ENCODE measurements around the gene PLIN3. TPM values are rescaled to one million over a fixed set of nuclear protein-coding genes. Genes with fewer than 3 reads are reported as not detected.

PLIN3 gene
- total RNA-seq, result 109 and 127 TPM in 2 replicates

GRCh38 chr19:4867534-4868285, at the start of gene PLIN3:
Gene PLIN3, minus strand, starts transcription at chr19:4867667. Its CDS starts 6,273 bp downstream, at chr19:4861394.

GRCh38 chr19:4909156-4909896, 41.9 kb upstream of the PLIN3 start, which contains the start of gene UHRF1:
Gene UHRF1, plus strand, starts transcription at chr19:4909501. Its CDS starts 1,385 bp downstream, at chr19:4910886.

GRCh38 chr19:4902796-4903195, 35.3 kb upstream of the PLIN3 start, which contains the start of gene ARRDC5:
Gene ARRDC5, minus strand, starts transcription at chr19:4902896. Its CDS starts 71 bp downstream, at chr19:4902825.

GRCh38 chr19:4831304-4831978, 36.0 kb downstream of the PLIN3 start, which contains the start of gene TICAM1:
Gene TICAM1, minus strand, starts transcription at chr19:4831712. Its CDS starts 13,335 bp downstream, at chr19:4818377.

GRCh38 chr19:4791183-4792018, 76.1 kb downstream of the PLIN3 start, which contains the start of gene FEM1A:
Gene FEM1A, plus strand, starts transcription at chr19:4791734. Its CDS starts 121 bp downstream, at chr19:4791855.

Other genes starting within 250 kb of the PLIN3 start
- 27.3 and 33.1 TPM in 2 replicates for gene TNFAIP8L1, start 228.2 kb downstream of the PLIN3 start, total RNA-seq
- 204 and 226 TPM in 2 replicates for gene MYDGF, start 197.3 kb downstream of the PLIN3 start, total RNA-seq
- 19.2 and 33.8 TPM in 2 replicates for gene DPP9, start 143.8 kb downstream of the PLIN3 start, total RNA-seq
- gene FEM1A, start 75.9 kb downstream of the PLIN3 start, total RNA-seq, result 14.8 and 16.4 TPM in 2 replicates
- 2.7 and 4.0 TPM in 2 replicates for gene TICAM1, start 36.0 kb downstream of the PLIN3 start, total RNA-seq
- not detected in 2 replicates for gene ARRDC5, start 35.2 kb upstream of the PLIN3 start, total RNA-seq
- 30.8 and 57.3 TPM in 2 replicates for gene UHRF1, start 41.8 kb upstream of the PLIN3 start, total RNA-seq
- gene KDM4B, start 101.4 kb upstream of the PLIN3 start, total RNA-seq, result 13.1 and 24.5 TPM in 2 replicates